ENCODE data around the gene XPO4. TPM values are rescaled to one million over a fixed set of nuclear protein-coding genes. Genes with fewer than 3 reads are reported as not detected.

The XPO4 gene
- total and polyA plus RNA-seq, 4 donors, result 2.5 to 12.5 (median 7.5) TPM

DNA sequence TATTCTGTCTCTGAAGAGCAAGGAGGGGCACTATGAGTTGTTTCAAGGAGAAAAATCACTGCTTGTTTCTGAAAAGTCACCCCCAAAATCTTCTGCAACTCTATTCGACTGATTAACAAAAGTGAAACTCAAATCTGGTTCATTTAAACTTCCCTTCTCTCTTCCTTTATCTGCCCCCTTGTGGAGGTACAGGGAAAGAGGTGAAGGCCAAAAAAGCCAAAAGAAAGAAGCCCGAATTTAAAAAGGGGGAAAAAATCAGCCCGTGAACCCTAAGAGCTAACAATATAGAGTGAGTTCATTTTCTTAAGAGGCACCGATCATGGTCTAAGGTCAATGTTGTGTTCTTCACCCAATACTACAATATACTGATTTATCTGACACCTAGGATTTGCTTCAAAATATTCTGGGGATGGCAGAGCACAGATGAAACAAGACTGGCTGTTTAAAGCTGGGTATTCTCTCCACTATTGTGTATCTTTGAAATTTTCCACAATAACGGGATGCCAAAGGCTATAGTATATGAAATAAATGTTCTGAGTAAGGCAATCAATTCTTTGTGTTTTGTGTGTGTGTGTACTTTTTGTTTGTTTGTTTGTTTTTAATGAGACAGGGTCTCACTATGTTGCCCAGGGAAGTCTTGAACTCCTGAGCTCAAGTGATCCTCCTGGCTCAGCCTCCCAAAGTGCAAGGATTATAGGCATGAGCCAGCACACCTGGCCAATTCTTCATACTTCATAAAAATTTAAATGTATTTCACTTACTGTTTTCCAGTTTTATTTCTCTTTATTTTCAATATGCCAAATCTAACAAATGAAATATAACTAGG, 73.8 kb downstream of the XPO4 start:
- H3K4me1 ChIP-seq (ENCODE audit: control insufficient read depth in 4 of 4, insufficient read depth in 4 of 4, low read length in 3 of 4), result no peaks in the 10 kb centered on the region
- H3K4me3 ChIP-seq (ENCODE audit: low read depth in 1 of 3, low read length in 3 of 3), result no peak overlapping the region
- WGBS, result 13% methylated on average over 5 of the region's 5 CpGs
- H3K27ac ChIP-seq (ENCODE audit: low read depth in 1 of 2, low read length in 2 of 2), result no peak overlapping the region
- no peaks in the 10 kb centered on the region for H3K27me3 ChIP-seq (ENCODE audit: control insufficient read depth in 4 of 4, insufficient read depth in 4 of 4, low read length in 3 of 4)
- TF ChIP-seq RAD21 (IDR thresholded peaks at IDR 0.05) (peak; percentile 87 to 90), CTCF (IDR thresholded peaks at IDR 0.05; ENCODE audit: low read depth, low read length, missing input control) (peak; percentile 76), NR2F2 (IDR thresholded peaks at IDR 0.05) (no peak)
- H3K9me3 ChIP-seq (ENCODE audit: control insufficient read depth in 4 of 4, low read length in 3 of 4), result no peaks in the 10 kb centered on the region
- DNase-seq (ENCODE audit: low spot score), result no peak
- no peaks in the 10 kb centered on the region for H3K36me3 ChIP-seq (ENCODE audit: control insufficient read depth in 4 of 4, insufficient read depth in 3 of 4, low read depth in 1 of 4, low read length in 3 of 4)
- peak overlapping the region; percentile 18 to 45 for H3K9ac ChIP-seq (ENCODE audit: low read depth in 1 of 2, low read length in 2 of 2)

DNA sequence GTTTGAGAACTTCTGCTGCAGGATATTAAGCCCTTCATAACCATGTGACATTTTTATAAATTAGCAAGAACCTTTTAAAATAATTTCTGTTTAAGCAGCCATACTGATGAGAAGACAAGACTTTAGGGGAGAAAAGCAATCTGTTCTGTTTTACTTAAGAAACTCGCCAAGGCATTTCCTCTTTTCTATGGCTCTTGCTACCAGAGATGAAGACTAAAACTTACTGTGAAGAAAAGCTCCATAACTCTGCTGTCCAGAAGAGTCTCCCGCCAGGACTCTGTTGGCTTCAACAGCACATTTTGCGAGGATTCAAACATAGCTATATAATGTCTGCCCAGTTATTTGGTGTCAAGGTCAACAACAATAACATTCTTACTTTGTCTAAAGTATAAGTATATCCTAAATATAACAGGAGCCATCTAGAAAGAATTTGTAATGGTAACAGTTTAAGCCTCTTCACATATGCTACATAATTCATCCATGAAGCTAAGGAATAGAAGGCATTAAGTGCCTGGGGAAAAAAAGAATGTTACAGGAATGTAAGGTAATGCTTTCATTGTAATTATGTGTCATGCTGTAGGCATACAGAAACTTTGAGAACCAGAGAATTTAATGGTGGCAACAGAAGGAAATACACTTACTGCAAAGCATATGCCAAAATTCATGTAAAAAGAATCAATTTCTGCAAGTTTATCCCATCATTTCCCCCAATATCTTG, 75.5 kb downstream of the XPO4 start:
- H3K36me3 ChIP-seq (ENCODE audit: control insufficient read depth in 4 of 4, insufficient read depth in 3 of 4, low read depth in 1 of 4, low read length in 3 of 4), result no peaks in the 10 kb centered on the region
- WGBS, result 88% methylated on average over 3 of the region's 3 CpGs
- H3K27ac ChIP-seq (ENCODE audit: low read depth in 1 of 2, low read length in 2 of 2), result no peak overlapping the region
- no peak for DNase-seq (ENCODE audit: low spot score)
- no peak overlapping the region for H3K4me3 ChIP-seq (ENCODE audit: low read depth in 1 of 3, low read length in 3 of 3)
- H3K9me3 ChIP-seq (ENCODE audit: control insufficient read depth in 4 of 4, low read length in 3 of 4), result no peaks in the 10 kb centered on the region
- H3K9ac ChIP-seq (ENCODE audit: low read depth in 1 of 2, low read length in 2 of 2), result no peak overlapping the region
- no peaks in the 10 kb centered on the region for H3K27me3 ChIP-seq (ENCODE audit: control insufficient read depth in 4 of 4, insufficient read depth in 4 of 4, low read length in 3 of 4)
- H3K4me1 ChIP-seq (ENCODE audit: control insufficient read depth in 4 of 4, insufficient read depth in 4 of 4, low read length in 3 of 4), result no peaks in the 10 kb centered on the region
- TF ChIP-seq NR2F2 (IDR thresholded peaks at IDR 0.05), result no peak
- no peak for TF ChIP-seq HNF4A (conservative IDR thresholded peaks at IDR 0.05)
- no peak for TF ChIP-seq CTCF (IDR thresholded peaks at IDR 0.05; ENCODE audit: low read depth, low read length, missing input control)
- TF ChIP-seq RXRA (IDR thresholded peaks at IDR 0.05), result no peak
- TF ChIP-seq RAD21 (IDR thresholded peaks at IDR 0.05), result no peak
- no peak for TF ChIP-seq HNF4G (IDR thresholded peaks at IDR 0.05)
- no peak for TF ChIP-seq FOXA1 (IDR thresholded peaks at IDR 0.05)
- TF ChIP-seq ZBTB33 (IDR thresholded peaks at IDR 0.05), result no peak
- no peak for TF ChIP-seq REST (IDR thresholded peaks at IDR 0.05)
- TF ChIP-seq TAF1 (conservative IDR thresholded peaks at IDR 0.05), result no peak
- no peak for TF ChIP-seq GABPA (IDR thresholded peaks at IDR 0.05 in 1 of 2, conservative IDR thresholded peaks at IDR 0.05 in 1 of 2)
- no peak for TF ChIP-seq FOXA2 (IDR thresholded peaks at IDR 0.05)
- no peak for TF ChIP-seq JUND (IDR thresholded peaks at IDR 0.05)
- no peak for TF ChIP-seq EGR1 (IDR thresholded peaks at IDR 0.05; ENCODE audit: low read depth in 2 of 2)
- TF ChIP-seq MAX (IDR thresholded peaks at IDR 0.05), result no peak
- no peak for TF ChIP-seq YY1 (IDR thresholded peaks at IDR 0.05)
- no peak for TF ChIP-seq SP1 (IDR thresholded peaks at IDR 0.05)
- no peak for TF ChIP-seq ATF3 (IDR thresholded peaks at IDR 0.05)
